NB4 (cell line): ENCODE results near the gene RPL4.

Source experiments
- MAX ChIP-seq: IDR thresholded peaks from 2 replicates; pipeline ENCODE4 v1.6.1; 2011; ENCODE audit warnings: low read depth, low read length
- MYC ChIP-seq: IDR thresholded peaks from 2 replicates; pipeline ENCODE4 v1.6.1; 2011; ENCODE audit warnings: low read depth, low read length
- POLR2A ChIP-seq: IDR thresholded peaks from 2 replicates; pipeline ENCODE4 v1.6.1; 2011; ENCODE audit warnings: mild to moderate bottlenecking; ENCODE audit not compliant: insufficient read length; ENCODE audit errors: extremely low read depth
- TF ChIP-seq, protein P1 (sequence below): IDR thresholded peaks from one replicate; pipeline ENCODE4 v1.5.1; 2012; ENCODE audit warnings: low read depth, low read length

DNA sequence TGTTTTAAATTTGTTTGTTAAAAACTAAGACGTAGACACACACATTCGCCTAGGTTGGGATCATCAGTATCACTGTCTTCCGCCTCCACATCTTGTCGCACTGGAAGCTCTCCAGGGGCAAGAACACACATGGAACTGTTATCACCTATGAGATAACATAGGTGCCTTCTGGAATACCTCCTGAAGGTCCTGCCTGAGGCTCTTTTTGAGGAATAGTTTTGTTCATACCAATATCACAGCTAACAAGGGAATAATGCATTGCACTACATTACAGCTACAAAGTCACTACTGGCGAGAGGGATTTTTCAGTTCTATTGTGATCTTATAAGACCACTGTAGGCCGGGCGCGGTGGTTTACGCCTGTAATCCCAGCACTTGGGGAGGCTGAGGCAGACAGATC lies 30.4 kb upstream of the RPL4 start:
- TF ChIP-seq, protein P1, sequence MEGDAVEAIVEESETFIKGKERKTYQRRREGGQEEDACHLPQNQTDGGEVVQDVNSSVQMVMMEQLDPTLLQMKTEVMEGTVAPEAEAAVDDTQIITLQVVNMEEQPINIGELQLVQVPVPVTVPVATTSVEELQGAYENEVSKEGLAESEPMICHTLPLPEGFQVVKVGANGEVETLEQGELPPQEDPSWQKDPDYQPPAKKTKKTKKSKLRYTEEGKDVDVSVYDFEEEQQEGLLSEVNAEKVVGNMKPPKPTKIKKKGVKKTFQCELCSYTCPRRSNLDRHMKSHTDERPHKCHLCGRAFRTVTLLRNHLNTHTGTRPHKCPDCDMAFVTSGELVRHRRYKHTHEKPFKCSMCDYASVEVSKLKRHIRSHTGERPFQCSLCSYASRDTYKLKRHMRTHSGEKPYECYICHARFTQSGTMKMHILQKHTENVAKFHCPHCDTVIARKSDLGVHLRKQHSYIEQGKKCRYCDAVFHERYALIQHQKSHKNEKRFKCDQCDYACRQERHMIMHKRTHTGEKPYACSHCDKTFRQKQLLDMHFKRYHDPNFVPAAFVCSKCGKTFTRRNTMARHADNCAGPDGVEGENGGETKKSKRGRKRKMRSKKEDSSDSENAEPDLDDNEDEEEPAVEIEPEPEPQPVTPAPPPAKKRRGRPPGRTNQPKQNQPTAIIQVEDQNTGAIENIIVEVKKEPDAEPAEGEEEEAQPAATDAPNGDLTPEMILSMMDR, result no peak
- TF ChIP-seq POLR2A (no peak), MAX (no peak), MYC (no peak)
